H9 (cell line): ENCODE data around the gene RALGAPB. TPM values are rescaled to one million over a fixed set of nuclear protein-coding genes. Genes with fewer than 3 reads are reported as not detected.

Source experiments
- DNase-seq: peaks from one replicate; pipeline ENCODE4 v3.0.0-alpha.2; 2017
- H2AFZ ChIP-seq: one replicate; pipeline ENCODE4 v1.6.1; 2013; ENCODE audit warnings: mild to moderate bottlenecking, low read length, control low read depth, moderate library complexity
- H2AK5ac ChIP-seq: 2 replicates; pipeline ENCODE4 v1.6.1; 2013; ENCODE audit warnings: low read length, control low read depth, mixed read lengths; ENCODE audit not compliant: insufficient read length
- H2BK120ac ChIP-seq: one replicate; pipeline ENCODE4 v1.6.1; 2013; ENCODE audit warnings: low read depth, mild to moderate bottlenecking, low read length, control low read depth, inconsistent platforms; ENCODE audit not compliant: poor library complexity, severe bottlenecking
- H2BK12ac ChIP-seq: 2 replicates; pipeline ENCODE4 v1.6.1; 2013; ENCODE audit warnings: low read length, control low read depth, mixed read lengths, low read depth; ENCODE audit not compliant: insufficient read length
- H2BK15ac ChIP-seq: 2 replicates; pipeline ENCODE4 v1.6.1; 2013; ENCODE audit warnings: low read depth, low read length, control low read depth
- H2BK20ac ChIP-seq: one replicate; pipeline ENCODE4 v1.6.1; 2013; ENCODE audit warnings: low read depth, mild to moderate bottlenecking, low read length, control low read depth, inconsistent platforms; ENCODE audit not compliant: poor library complexity, severe bottlenecking
- H2BK5ac ChIP-seq: 2 replicates; pipeline ENCODE4 v1.6.1; 2013; ENCODE audit warnings: low read length, control low read depth, mixed read lengths; ENCODE audit not compliant: insufficient read length
- H3K14ac ChIP-seq: 2 replicates; pipeline ENCODE4 v1.6.1; 2013; ENCODE audit warnings: low read length, control low read depth; ENCODE audit not compliant: insufficient read depth
- H3K18ac ChIP-seq: 2 replicates; pipeline ENCODE4 v1.6.1; 2013; ENCODE audit warnings: low read depth, mild to moderate bottlenecking, mixed read lengths, low read length, control low read depth; ENCODE audit not compliant: insufficient read length
- H3K23ac ChIP-seq: 2 replicates; pipeline ENCODE4 v1.6.1; 2013; ENCODE audit warnings: low read length, control low read depth, mixed read lengths, low read depth; ENCODE audit not compliant: insufficient read length
- H3K23me2 ChIP-seq: 2 replicates; pipeline ENCODE4 v1.6.1; 2013; ENCODE audit warnings: low read depth, mild to moderate bottlenecking, mixed read lengths, low read length, control low read depth; ENCODE audit not compliant: insufficient read length, poor library complexity, severe bottlenecking
- H3K27ac ChIP-seq: 2 replicates; pipeline ENCODE4 v1.5.1; 2013; ENCODE audit warnings: low read length, control low read depth, mixed read lengths, low read depth; ENCODE audit not compliant: insufficient read length
- H3K27me3 ChIP-seq: 2 replicates; pipeline ENCODE4 v1.6.1; 2013; ENCODE audit warnings: low read length, control low read depth, inconsistent platforms; ENCODE audit not compliant: insufficient read depth
- H3K4ac ChIP-seq: 2 replicates; pipeline ENCODE4 v1.6.1; 2013; ENCODE audit warnings: low read depth, mild to moderate bottlenecking, control low read depth, inconsistent platforms, low read length, moderate library complexity
- H3K4me1 ChIP-seq: 2 replicates; pipeline ENCODE4 v1.6.1; 2013; ENCODE audit warnings: low read length, control low read depth, inconsistent platforms; ENCODE audit not compliant: insufficient read depth
- H3K4me2 ChIP-seq: 2 replicates; pipeline ENCODE4 v1.6.1; 2013; ENCODE audit warnings: low read length, control low read depth, mixed read lengths; ENCODE audit not compliant: insufficient read length, insufficient read depth
- H3K56ac ChIP-seq: 2 replicates; pipeline ENCODE4 v1.6.1; 2013; ENCODE audit warnings: low read depth, mild to moderate bottlenecking, mixed read lengths, low read length, control low read depth; ENCODE audit not compliant: insufficient read length
- H3K79me1 ChIP-seq: 2 replicates; pipeline ENCODE4 v1.6.1; 2013; ENCODE audit warnings: low read depth, mild to moderate bottlenecking, moderate library complexity, low read length, control low read depth, inconsistent platforms; ENCODE audit not compliant: insufficient read depth, poor library complexity, severe bottlenecking
- H3K79me2 ChIP-seq: 2 replicates; pipeline ENCODE4 v1.6.1; 2013; ENCODE audit warnings: low read length, control low read depth, inconsistent platforms; ENCODE audit not compliant: insufficient read depth
- H3K9ac ChIP-seq: 2 replicates; pipeline ENCODE4 v1.6.1; 2013; ENCODE audit warnings: low read length, control low read depth, mixed read lengths; ENCODE audit not compliant: insufficient read length; ENCODE audit errors: extremely low read depth
- H3K9me3 ChIP-seq: one replicate; pipeline ENCODE4 v1.6.1; 2013; ENCODE audit warnings: low read depth, low read length, inconsistent platforms; ENCODE audit not compliant: control insufficient read depth
- H3T11ph ChIP-seq: one replicate; pipeline ENCODE4 v1.6.1; 2013; ENCODE audit warnings: mild to moderate bottlenecking, low read length, control low read depth, inconsistent platforms
- H4K20me1 ChIP-seq: one replicate; pipeline ENCODE4 v1.6.1; 2013; ENCODE audit not compliant: control insufficient read depth, insufficient read length, insufficient read depth
- H4K5ac ChIP-seq: 2 replicates; pipeline ENCODE4 v1.6.1; 2013; ENCODE audit warnings: low read depth, mild to moderate bottlenecking, mixed read lengths, low read length, control low read depth; ENCODE audit not compliant: insufficient read length
- H4K8ac ChIP-seq: replicated peaks from 2 replicates; pipeline ENCODE4 v1.6.1; 2013; ENCODE audit warnings: low read length, control low read depth, mixed read lengths, low read depth; ENCODE audit not compliant: insufficient read length
- H4K91ac ChIP-seq: 2 replicates; pipeline ENCODE4 v1.6.1; 2013; ENCODE audit warnings: low read depth, mild to moderate bottlenecking, moderate library complexity, mixed read lengths, low read length, control low read depth; ENCODE audit not compliant: insufficient read length
- H3K27ac Mint-ChIP-seq, 3 experiments: 2 replicates in 2 of 3; 3 replicates in 1 of 3; pipeline ENCODE4 v1.8.0; 2020 to 2021; ENCODE audit warnings: mixed read lengths in 3 of 3, mild to moderate bottlenecking in 1 of 3, moderate library complexity in 1 of 3
- H3K27me3 Mint-ChIP-seq: 2 replicates; pipeline ENCODE4 v1.8.0; 2021; ENCODE audit warnings: low read depth, mild to moderate bottlenecking, moderate library complexity, mixed read lengths
- H3K36me3 Mint-ChIP-seq, 3 experiments: 2 replicates in 2 of 3; 3 replicates in 1 of 3; pipeline ENCODE4 v1.8.0; 2020 to 2021; ENCODE audit warnings: low read depth in 3 of 3, mixed read lengths in 3 of 3; ENCODE audit not compliant: insufficient read depth in 1 of 3
- H3K4me1 Mint-ChIP-seq, 2 experiments: 2 replicates each; pipeline ENCODE4 v1.8.0; 2020; ENCODE audit warnings: mixed read lengths in 2 of 2
- H3K4me3 Mint-ChIP-seq, 2 experiments: 2 replicates in 1 of 2; 3 replicates in 1 of 2; pipeline ENCODE4 v1.8.0; 2020 to 2021; ENCODE audit warnings: mild to moderate bottlenecking in 2 of 2, mixed read lengths in 2 of 2, moderate library complexity in 1 of 2
- H3K9me3 Mint-ChIP-seq, 2 experiments: 2 replicates in 1 of 2; 3 replicates in 1 of 2; pipeline ENCODE4 v1.8.0; 2020; ENCODE audit warnings: mild to moderate bottlenecking in 2 of 2, mixed read lengths in 2 of 2, moderate library complexity in 1 of 2
- WGBS: extraction: QIAGEN DNeasy Blood & Tissue Kit; methylation state at CpG from one replicate; pipeline ENCODE4 v1.1.7; 2013; ENCODE audit warnings: missing lambda C conversion rate, low lambda C conversion rate, mixed read lengths; ENCODE audit not compliant: insufficient read length; ENCODE audit errors: extremely low coverage; 5-methylcytosine and 5-hydroxymethylcytosine counted together
- total RNA-seq: library from RNA; stranded (reverse); gene quantifications from 2 replicates; pipeline ENCODE4 v1.2.1, GENCODE V29; 2021
- TF ChIP-seq, protein P1 (sequence below): fragments of 200-600 bp; sonication (generic); conservative IDR thresholded peaks from 3 replicates; pipeline ENCODE4 v1.8.0; 2021; ENCODE audit warnings: antibody characterized with exemption, mild to moderate bottlenecking

Gene RALGAPB
- total RNA-seq, 1 experiment from 2014 or later: 28.5 TPM

- Histone ChIP-seq H2BK12ac (no peak overlapping the region), H3K9me3 (no peaks in the 10 kb centered on the region), H4K20me1 (no peaks in the 10 kb centered on the region), H2AK5ac (no peak overlapping the region), H2AFZ (no peak overlapping the region), H4K91ac (no peak overlapping the region), H2BK15ac (no peak overlapping the region), H3K4me2 (no peak overlapping the region), H3K14ac (no peak overlapping the region), H4K8ac (no peak overlapping the region), H3K79me2 (no peaks in the 10 kb centered on the region), H3K79me1 (no peaks in the 10 kb centered on the region), H2BK120ac (no peak overlapping the region), H2BK5ac (no peak overlapping the region), H3K4ac (no peak overlapping the region), H3K27ac (no peak overlapping the region), H4K5ac (no peak overlapping the region), H2BK20ac (no peak overlapping the region), H3K23ac (no peak overlapping the region), H3K23me2 (no peaks in the 10 kb centered on the region), H3K4me1 (no peaks in the 10 kb centered on the region), H3T11ph (no peak overlapping the region), H3K56ac (no peak overlapping the region), H3K18ac (no peak overlapping the region), H3K27me3 (no peaks in the 10 kb centered on the region), H3K9ac (no peak overlapping the region)
- no peak for DNase-seq
- WGBS: no CpG with 5 or more reads among the region's 6 CpGs
- Mint-ChIP-seq H3K4me1 (peaks cover 6 to 7% of the 10 kb centered on the region in 2 experiments), H3K9me3 (no peaks in the 10 kb centered on the region), H3K4me3 (no peak overlapping the region), H3K27ac (0 out of 7 replicates have a peak overlapping the region, but pooled peaks of 1 of the 3 experiments have one; percentile 38), H3K36me3 (no peaks in the 10 kb centered on the region), H3K27me3 (peaks cover 1% of the 10 kb centered on the region; the same call in 1 of the 2 replicates)
- TF ChIP-seq, protein P1, sequence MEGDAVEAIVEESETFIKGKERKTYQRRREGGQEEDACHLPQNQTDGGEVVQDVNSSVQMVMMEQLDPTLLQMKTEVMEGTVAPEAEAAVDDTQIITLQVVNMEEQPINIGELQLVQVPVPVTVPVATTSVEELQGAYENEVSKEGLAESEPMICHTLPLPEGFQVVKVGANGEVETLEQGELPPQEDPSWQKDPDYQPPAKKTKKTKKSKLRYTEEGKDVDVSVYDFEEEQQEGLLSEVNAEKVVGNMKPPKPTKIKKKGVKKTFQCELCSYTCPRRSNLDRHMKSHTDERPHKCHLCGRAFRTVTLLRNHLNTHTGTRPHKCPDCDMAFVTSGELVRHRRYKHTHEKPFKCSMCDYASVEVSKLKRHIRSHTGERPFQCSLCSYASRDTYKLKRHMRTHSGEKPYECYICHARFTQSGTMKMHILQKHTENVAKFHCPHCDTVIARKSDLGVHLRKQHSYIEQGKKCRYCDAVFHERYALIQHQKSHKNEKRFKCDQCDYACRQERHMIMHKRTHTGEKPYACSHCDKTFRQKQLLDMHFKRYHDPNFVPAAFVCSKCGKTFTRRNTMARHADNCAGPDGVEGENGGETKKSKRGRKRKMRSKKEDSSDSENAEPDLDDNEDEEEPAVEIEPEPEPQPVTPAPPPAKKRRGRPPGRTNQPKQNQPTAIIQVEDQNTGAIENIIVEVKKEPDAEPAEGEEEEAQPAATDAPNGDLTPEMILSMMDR: no peak
Measured at GRCh38 chr20:38588303-38588702, 115.7 kb downstream of the RALGAPB start.
